Measurements from ENCODE around the gene DARS1. TPM values are rescaled to one million over a fixed set of nuclear protein-coding genes. Genes with fewer than 3 reads are reported as not detected.

The DARS1 gene
- total RNA-seq, 1 donor from 2014 or later: 63.1 TPM

GRCh38 chr2:136014411-136014810 lies 29.0 kb upstream of the DARS1 start:
- Histone ChIP-seq H3K4me1 (no peaks in the 10 kb centered on the region), H3K36me3 (no peaks in the 10 kb centered on the region), H3K4me3 (no peak overlapping the region), H3K27ac (no peak overlapping the region), H3K9me3 (no peaks in the 10 kb centered on the region), H3K27me3 (no peaks in the 10 kb centered on the region)
- TF ChIP-seq POLR2A (IDR thresholded peaks at IDR 0.05): no peak
- TF ChIP-seq POLR2AphosphoS5 (IDR thresholded peaks at IDR 0.05; ENCODE audit: insufficient read depth in 1 of 2, low read depth in 1 of 2): no peak
- TF ChIP-seq CTCF (IDR thresholded peaks at IDR 0.05): no peak
- no peak for DNase-seq (ENCODE audit: extremely low spot score in 2 of 2)
- intact Hi-C loops (cut with DNase I): no loop called here

- intact Hi-C loops (cut with DNase I): no loop called here
- DNase-seq (ENCODE audit: extremely low spot score in 2 of 2): no peak
- H3K36me3 ChIP-seq: no peaks in the 10 kb centered on the region
- no peaks in the 10 kb centered on the region for H3K9me3 ChIP-seq
- TF ChIP-seq POLR2A (IDR thresholded peaks at IDR 0.05): no peak
- TF ChIP-seq POLR2AphosphoS5 (IDR thresholded peaks at IDR 0.05; ENCODE audit: insufficient read depth in 1 of 2, low read depth in 1 of 2): no peak
- TF ChIP-seq CTCF (IDR thresholded peaks at IDR 0.05): no peak
- H3K27me3 ChIP-seq: no peaks in the 10 kb centered on the region
- H3K27ac ChIP-seq: no peak overlapping the region
- H3K4me1 ChIP-seq: no peaks in the 10 kb centered on the region
- H3K4me3 ChIP-seq: no peak overlapping the region
Measured at GRCh38 chr2:136013955-136014354, 28.5 kb upstream of the DARS1 start.

- DNase-seq (ENCODE audit: extremely low spot score in 2 of 2): no peak
- H3K4me1 ChIP-seq: no peaks in the 10 kb centered on the region
- no peaks in the 10 kb centered on the region for H3K27me3 ChIP-seq
- intact Hi-C loops (cut with DNase I): no loop called here
- TF ChIP-seq POLR2A (IDR thresholded peaks at IDR 0.05) (no peak), CTCF (IDR thresholded peaks at IDR 0.05) (no peak)
- H3K36me3 ChIP-seq: no peaks in the 10 kb centered on the region
- no peak overlapping the region for H3K4me3 ChIP-seq
- no peaks in the 10 kb centered on the region for H3K9me3 ChIP-seq
- no peak overlapping the region for H3K27ac ChIP-seq
Measured at GRCh38 chr2:136013136-136013685, 27.8 kb upstream of the DARS1 start.

GRCh38 chr2:136012315-136012714 lies 26.9 kb upstream of the DARS1 start:
- TF ChIP-seq POLR2AphosphoS5 (IDR thresholded peaks at IDR 0.05; ENCODE audit: insufficient read depth in 1 of 2, low read depth in 1 of 2) (no peak), CTCF (IDR thresholded peaks at IDR 0.05) (no peak), POLR2A (IDR thresholded peaks at IDR 0.05) (no peak)
- Histone ChIP-seq H3K9me3 (no peaks in the 10 kb centered on the region), H3K27me3 (no peaks in the 10 kb centered on the region), H3K4me3 (no peak overlapping the region), H3K36me3 (no peaks in the 10 kb centered on the region), H3K27ac (no peak overlapping the region), H3K4me1 (no peaks in the 10 kb centered on the region)
- no peak for DNase-seq (ENCODE audit: extremely low spot score in 2 of 2)
- intact Hi-C loops (cut with DNase I): no loop called here

- Histone ChIP-seq H3K9me3 (no peaks in the 10 kb centered on the region), H3K4me1 (no peaks in the 10 kb centered on the region), H3K27me3 (no peaks in the 10 kb centered on the region), H3K36me3 (no peaks in the 10 kb centered on the region), H3K4me3 (no peak overlapping the region), H3K27ac (no peak overlapping the region)
- no peak for DNase-seq (ENCODE audit: extremely low spot score in 2 of 2)
- TF ChIP-seq CTCF (IDR thresholded peaks at IDR 0.05): no peak
- no peak for TF ChIP-seq POLR2A (IDR thresholded peaks at IDR 0.05)
- TF ChIP-seq POLR2AphosphoS5 (IDR thresholded peaks at IDR 0.05; ENCODE audit: insufficient read depth in 1 of 2, low read depth in 1 of 2): no peak
- intact Hi-C loops (cut with DNase I): no loop called here
Measured at GRCh38 chr2:136010126-136010525, 24.7 kb upstream of the DARS1 start.

All from vagina (tissue), 2 donors.